GM12873 (cell line): Measurements from ENCODE around the gene ATG2A.
A peak's percentile ranks its signal among the peaks of the same experiment; 100 is the strongest.

Source experiments
- TF ChIP-seq, protein P1 (sequence below): IDR thresholded peaks from 2 replicates; pipeline ENCODE4 v1.5.1; 2012; ENCODE audit warnings: low read depth, mild to moderate bottlenecking, moderate library complexity, low read length, control low read depth; ENCODE audit not compliant: insufficient read depth; ENCODE audit errors: missing control alignments

ATG2A gene

DNA sequence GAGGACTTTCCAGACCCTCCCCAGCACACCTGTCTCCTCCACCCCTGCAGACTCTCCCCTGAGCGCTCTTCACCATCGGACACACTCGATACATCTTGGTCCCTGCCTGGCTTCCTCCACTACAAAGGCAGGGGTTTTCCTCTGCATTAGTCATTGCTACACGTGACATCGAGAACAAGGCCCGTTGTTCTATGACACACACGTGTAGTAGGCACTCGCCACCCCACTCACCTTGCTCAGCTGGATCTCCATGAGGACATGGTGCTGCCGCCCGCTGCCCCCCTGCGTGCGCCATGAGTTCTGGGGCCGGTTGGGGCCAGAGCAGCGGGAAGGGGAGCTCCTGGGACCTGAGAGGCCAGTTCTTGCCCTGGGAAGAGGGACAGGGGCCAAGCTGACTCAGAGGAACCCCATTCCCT, 16.7 kb downstream of the ATG2A start:
- TF ChIP-seq, protein P1, sequence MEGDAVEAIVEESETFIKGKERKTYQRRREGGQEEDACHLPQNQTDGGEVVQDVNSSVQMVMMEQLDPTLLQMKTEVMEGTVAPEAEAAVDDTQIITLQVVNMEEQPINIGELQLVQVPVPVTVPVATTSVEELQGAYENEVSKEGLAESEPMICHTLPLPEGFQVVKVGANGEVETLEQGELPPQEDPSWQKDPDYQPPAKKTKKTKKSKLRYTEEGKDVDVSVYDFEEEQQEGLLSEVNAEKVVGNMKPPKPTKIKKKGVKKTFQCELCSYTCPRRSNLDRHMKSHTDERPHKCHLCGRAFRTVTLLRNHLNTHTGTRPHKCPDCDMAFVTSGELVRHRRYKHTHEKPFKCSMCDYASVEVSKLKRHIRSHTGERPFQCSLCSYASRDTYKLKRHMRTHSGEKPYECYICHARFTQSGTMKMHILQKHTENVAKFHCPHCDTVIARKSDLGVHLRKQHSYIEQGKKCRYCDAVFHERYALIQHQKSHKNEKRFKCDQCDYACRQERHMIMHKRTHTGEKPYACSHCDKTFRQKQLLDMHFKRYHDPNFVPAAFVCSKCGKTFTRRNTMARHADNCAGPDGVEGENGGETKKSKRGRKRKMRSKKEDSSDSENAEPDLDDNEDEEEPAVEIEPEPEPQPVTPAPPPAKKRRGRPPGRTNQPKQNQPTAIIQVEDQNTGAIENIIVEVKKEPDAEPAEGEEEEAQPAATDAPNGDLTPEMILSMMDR: no peak

- TF ChIP-seq, protein P1: no peak
Measured at GRCh38 chr11:64898541-64898940, 18.5 kb downstream of the ATG2A start.

DNA sequence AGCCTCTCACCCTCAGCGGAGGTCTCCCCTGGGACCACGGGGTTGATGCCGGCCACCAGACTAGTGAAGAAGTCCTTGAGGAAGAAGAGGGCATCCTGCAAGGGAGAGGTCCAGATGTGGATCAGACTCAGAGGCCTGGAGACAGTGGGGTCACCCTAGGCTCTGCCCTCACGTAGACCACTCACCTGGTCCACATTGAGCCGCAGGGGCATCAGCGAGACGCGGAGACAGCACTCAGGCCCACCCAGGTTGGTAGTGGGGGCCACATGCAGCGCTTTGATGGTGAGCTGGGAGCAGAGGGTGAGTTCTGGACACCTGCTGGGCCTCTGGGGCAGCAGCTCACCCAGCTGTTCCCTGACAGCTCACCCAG, 18.9 kb downstream of the ATG2A start:
- TF ChIP-seq, protein P1: no peak

DNA sequence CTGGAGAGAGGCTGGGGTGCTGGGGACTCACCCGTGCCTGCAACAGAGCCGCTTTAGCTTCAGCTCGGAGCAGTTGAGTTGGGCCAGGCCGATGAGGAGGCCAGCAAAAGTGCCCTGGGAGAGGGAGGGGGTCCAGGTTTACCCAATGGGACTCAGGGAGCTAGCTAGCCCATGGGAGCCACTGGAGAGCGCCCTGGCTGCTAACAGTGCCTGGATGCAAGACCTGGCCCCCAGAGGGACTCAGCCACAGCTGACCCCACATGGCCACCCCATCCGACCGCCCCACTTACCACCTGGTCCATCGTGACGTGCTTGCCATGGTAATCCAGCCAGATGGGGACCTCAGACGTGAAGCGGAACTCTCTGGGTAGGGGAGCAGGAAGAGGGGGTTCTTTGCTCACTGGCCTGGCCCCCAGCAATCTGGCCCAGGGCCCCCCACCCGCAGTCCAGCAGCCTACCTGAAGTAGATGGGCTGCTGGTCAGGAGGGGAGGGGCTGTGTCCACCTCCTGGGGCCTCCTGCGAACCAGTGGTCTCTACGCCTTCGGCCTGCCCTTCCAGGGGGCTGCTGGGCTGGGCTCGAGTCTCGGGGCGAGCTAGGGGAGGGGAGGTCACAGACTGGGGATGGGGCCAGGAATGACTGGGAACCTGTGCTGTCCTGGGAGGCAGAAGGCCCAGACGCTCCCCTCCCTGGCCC, 19.5 kb downstream of the ATG2A start:
- TF ChIP-seq, protein P1: no peak

- TF ChIP-seq, protein P1: no peak
Measured at GRCh38 chr11:64896448-64897022, 20.5 kb downstream of the ATG2A start.

DNA sequence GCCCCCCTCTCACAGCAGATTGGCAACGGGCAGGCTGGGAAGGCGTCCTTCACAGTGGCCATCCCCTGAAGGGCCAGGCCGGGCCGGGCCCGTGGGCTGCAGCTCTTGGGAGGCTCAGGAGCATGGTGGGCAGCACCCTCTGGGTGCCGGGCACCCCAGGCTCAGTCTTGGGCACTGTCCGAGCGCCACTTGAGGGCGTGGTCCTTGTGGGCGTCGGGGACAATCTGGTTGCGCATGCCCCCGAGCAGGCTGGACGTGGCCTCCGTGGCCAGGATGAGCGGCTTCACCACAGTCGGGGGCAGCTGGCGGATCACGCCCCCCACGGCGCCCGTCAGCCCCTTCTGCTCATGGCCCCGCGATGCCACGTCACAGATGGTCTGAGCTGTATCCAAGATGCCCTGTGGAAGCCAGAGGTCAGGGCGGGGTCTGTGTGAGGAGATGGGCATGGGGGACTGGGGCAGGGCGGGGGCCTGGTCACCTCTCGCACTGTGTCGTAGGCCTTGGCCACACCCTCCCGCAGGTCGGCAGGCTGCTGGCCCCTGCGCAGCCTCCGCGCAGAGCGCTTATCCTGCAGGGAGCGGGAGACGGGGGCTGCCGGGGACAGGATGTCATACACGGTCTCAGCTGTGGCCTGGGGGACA, 22.1 kb downstream of the ATG2A start:
- TF ChIP-seq, protein P1: no peak

- TF ChIP-seq, protein P1: peak; percentile 94
Measured at GRCh38 chr11:64894070-64894811, 22.8 kb downstream of the ATG2A start.
